Loucy (cell line): ENCODE results near the gene CKAP4.

ENCODE experiments used
- H2AFZ ChIP-seq: fragments of 200-600 bp; sonication (generic); 2 replicates; pipeline ENCODE4 v1.6.0; 2016; ENCODE audit warnings: antibody characterized with exemption, mild to moderate bottlenecking, low read length, moderate library complexity
- H3F3A ChIP-seq: fragments of 200-600 bp; 2 replicates; pipeline ENCODE4 v1.6.0; 2016; ENCODE audit warnings: antibody characterized with exemption, low read depth, mild to moderate bottlenecking
- H3K27me3 ChIP-seq: fragments of 200-600 bp; sonication (generic); 2 replicates; pipeline ENCODE4 v1.6.1; 2014; ENCODE audit warnings: low read length, mild to moderate bottlenecking; ENCODE audit not compliant: insufficient read depth, poor library complexity, severe bottlenecking
- H3K36me3 ChIP-seq: fragments of 200-600 bp; sonication (generic); 2 replicates; pipeline ENCODE4 v1.6.1; 2016; ENCODE audit warnings: low read length; ENCODE audit not compliant: insufficient read depth
- H3K4me1 ChIP-seq: fragments of 200-600 bp; sonication (generic); 2 replicates; pipeline ENCODE4 v1.5.1; 2014; ENCODE audit warnings: low read length, mild to moderate bottlenecking; ENCODE audit not compliant: insufficient read depth, poor library complexity, severe bottlenecking
- H3K4me2 ChIP-seq: fragments of 200-600 bp; sonication (generic); 2 replicates; pipeline ENCODE4 v1.6.0; 2014; ENCODE audit warnings: antibody characterized with exemption, low read length, low read depth, mild to moderate bottlenecking; ENCODE audit not compliant: poor library complexity, severe bottlenecking
- H3K4me3 ChIP-seq: fragments of 200-600 bp; sonication (generic); 2 replicates; pipeline ENCODE4 v1.5.1; 2014; ENCODE audit warnings: low read length, mild to moderate bottlenecking, mixed read lengths; ENCODE audit not compliant: poor library complexity, severe bottlenecking
- H3K79me2 ChIP-seq: fragments of 200-600 bp; sonication (generic); 2 replicates; pipeline ENCODE4 v1.6.1; 2014; ENCODE audit warnings: low read length; ENCODE audit not compliant: insufficient read depth
- H3K9ac ChIP-seq: fragments of 200-600 bp; sonication (generic); 2 replicates; pipeline ENCODE4 v1.6.0; 2014; ENCODE audit warnings: mild to moderate bottlenecking, low read depth, low read length, moderate library complexity; ENCODE audit not compliant: poor library complexity, severe bottlenecking
- H3K9me2 ChIP-seq: fragments of 200-600 bp; sonication (generic); replicated peaks from 2 replicates; pipeline ENCODE4 v1.6.1; 2016; ENCODE audit warnings: low read depth, low read length, mixed read lengths
- H3K9me3 ChIP-seq: fragments of 200-600 bp; sonication (generic); 2 replicates; pipeline ENCODE4 v1.6.1; 2014; ENCODE audit warnings: mild to moderate bottlenecking, antibody characterized with exemption, low read length, low read depth; ENCODE audit not compliant: insufficient read depth
- H4K20me1 ChIP-seq: fragments of 200-600 bp; sonication (generic); 2 replicates; pipeline ENCODE4 v1.6.0; 2014; ENCODE audit warnings: antibody characterized with exemption, low read length, mild to moderate bottlenecking; ENCODE audit not compliant: insufficient read depth, poor library complexity, severe bottlenecking
- EZH2phosphoT487 ChIP-seq: fragments of 200-600 bp; IDR thresholded peaks from 2 replicates; pipeline ENCODE4 v1.6.1; 2018; ENCODE audit warnings: antibody characterized with exemption, mild to moderate bottlenecking, moderate library complexity, borderline replicate concordance
- TF ChIP-seq, protein P1 (sequence below): fragments of 200-600 bp; sonication (generic); conservative IDR thresholded peaks from 2 replicates; pipeline ENCODE4 v1.5.1; 2014; ENCODE audit warnings: mild to moderate bottlenecking, antibody characterized with exemption, low read length

The CKAP4 gene

DNA sequence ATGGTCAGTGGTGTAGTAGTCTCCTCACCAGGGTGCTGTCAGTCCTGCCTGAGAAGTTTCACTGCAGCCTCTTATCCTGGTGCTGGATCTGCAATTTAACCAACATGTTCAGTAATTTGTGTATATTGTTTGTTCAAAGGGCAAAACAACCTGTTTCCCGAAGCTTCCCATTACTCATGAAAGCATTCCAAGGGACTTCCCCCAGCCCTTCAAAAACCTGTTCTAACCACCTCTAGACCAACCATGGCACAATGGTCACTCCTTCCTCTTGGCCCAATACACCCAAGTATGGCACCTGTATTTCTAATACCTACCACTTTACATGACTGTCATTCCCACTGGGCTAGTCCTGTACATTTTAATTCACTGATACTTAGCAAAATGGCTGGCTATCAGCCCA, 12.1 kb downstream of the CKAP4 start:
- no peaks in the 10 kb centered on the region for H3F3A ChIP-seq
- TF ChIP-seq, protein P1, sequence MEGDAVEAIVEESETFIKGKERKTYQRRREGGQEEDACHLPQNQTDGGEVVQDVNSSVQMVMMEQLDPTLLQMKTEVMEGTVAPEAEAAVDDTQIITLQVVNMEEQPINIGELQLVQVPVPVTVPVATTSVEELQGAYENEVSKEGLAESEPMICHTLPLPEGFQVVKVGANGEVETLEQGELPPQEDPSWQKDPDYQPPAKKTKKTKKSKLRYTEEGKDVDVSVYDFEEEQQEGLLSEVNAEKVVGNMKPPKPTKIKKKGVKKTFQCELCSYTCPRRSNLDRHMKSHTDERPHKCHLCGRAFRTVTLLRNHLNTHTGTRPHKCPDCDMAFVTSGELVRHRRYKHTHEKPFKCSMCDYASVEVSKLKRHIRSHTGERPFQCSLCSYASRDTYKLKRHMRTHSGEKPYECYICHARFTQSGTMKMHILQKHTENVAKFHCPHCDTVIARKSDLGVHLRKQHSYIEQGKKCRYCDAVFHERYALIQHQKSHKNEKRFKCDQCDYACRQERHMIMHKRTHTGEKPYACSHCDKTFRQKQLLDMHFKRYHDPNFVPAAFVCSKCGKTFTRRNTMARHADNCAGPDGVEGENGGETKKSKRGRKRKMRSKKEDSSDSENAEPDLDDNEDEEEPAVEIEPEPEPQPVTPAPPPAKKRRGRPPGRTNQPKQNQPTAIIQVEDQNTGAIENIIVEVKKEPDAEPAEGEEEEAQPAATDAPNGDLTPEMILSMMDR = no peak
- no peak for TF ChIP-seq EZH2phosphoT487
- no peaks in the 10 kb centered on the region for H3K9me3 ChIP-seq
- H3K4me3 ChIP-seq = no peak overlapping the region
- H3K4me2 ChIP-seq = no peak overlapping the region
- no peaks in the 10 kb centered on the region for H3K79me2 ChIP-seq
- no peak overlapping the region for H3K9ac ChIP-seq
- H4K20me1 ChIP-seq = no peaks in the 10 kb centered on the region
- H3K36me3 ChIP-seq = peaks cover 18% of the 10 kb centered on the region; the same call in 1 of the 2 replicates
- H2AFZ ChIP-seq = no peak overlapping the region
- H3K9me2 ChIP-seq = no peaks in the 10 kb centered on the region
- H3K4me1 ChIP-seq = no peaks in the 10 kb centered on the region
- no peaks in the 10 kb centered on the region for H3K27me3 ChIP-seq

GRCh38 chr12:106234449-106234848, 13.4 kb downstream of the CKAP4 start:
- Histone ChIP-seq H3K9me3 (no peaks in the 10 kb centered on the region), H2AFZ (no peak overlapping the region), H3F3A (no peaks in the 10 kb centered on the region), H3K36me3 (peaks cover 12% of the 10 kb centered on the region; the same call in 1 of the 2 replicates), H3K4me1 (no peaks in the 10 kb centered on the region), H3K4me3 (no peak overlapping the region), H3K9me2 (no peaks in the 10 kb centered on the region), H3K4me2 (no peak overlapping the region), H3K79me2 (no peaks in the 10 kb centered on the region), H3K9ac (no peak overlapping the region), H3K27me3 (no peaks in the 10 kb centered on the region), H4K20me1 (no peaks in the 10 kb centered on the region)
- TF ChIP-seq EZH2phosphoT487 = no peak
- TF ChIP-seq, protein P1 = no peak

DNA sequence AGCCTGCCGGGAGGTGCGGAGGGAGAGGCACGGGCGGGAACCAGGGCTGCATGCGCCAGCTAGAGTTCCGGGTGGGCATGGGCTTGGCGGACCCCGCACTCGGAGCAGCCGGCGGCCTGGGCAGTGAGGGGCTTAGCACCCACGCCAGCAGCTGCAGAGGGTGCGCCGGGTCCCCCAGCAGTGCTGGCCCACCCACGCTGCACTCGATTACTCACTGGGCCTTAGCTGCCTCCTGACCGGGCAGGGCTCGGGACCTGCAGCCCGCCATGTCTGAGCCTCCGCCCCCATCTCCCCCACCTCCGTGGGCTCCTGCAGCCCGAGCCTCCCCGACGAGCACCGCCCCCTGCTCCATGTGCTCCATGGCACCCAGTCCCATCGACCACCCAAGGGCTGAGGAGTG, 14.8 kb downstream of the CKAP4 start:
- Histone ChIP-seq H3K79me2 (no peaks in the 10 kb centered on the region), H3K9me3 (no peaks in the 10 kb centered on the region), H3K27me3 (no peaks in the 10 kb centered on the region), H3K4me1 (no peaks in the 10 kb centered on the region), H4K20me1 (no peaks in the 10 kb centered on the region), H3K4me2 (no peak overlapping the region), H2AFZ (no peak overlapping the region), H3K4me3 (no peak overlapping the region), H3K9ac (no peak overlapping the region), H3K9me2 (no peaks in the 10 kb centered on the region), H3K36me3 (peaks cover 1% of the 10 kb centered on the region; the same call in 1 of the 2 replicates), H3F3A (no peaks in the 10 kb centered on the region)
- TF ChIP-seq EZH2phosphoT487 = no peak
- TF ChIP-seq, protein P1 = no peak
